GM12878 (cell line): ENCODE measurements around the gene SLC18A3.

Experiments
- FOXM1 ChIP-seq: IDR thresholded peaks from 2 replicates; pipeline ENCODE4 v1.6.1; 2012; ENCODE audit warnings: low read depth, mild to moderate bottlenecking, inconsistent platforms, low read length, moderate library complexity
- MXI1 ChIP-seq: fragments of 150-350 bp; IDR thresholded peaks from 2 replicates; pipeline ENCODE4 v1.6.1; 2011; ENCODE audit warnings: low read depth, mild to moderate bottlenecking, inconsistent platforms, low read length, improper control_type of control experiment
- POLR2AphosphoS5 ChIP-seq: IDR thresholded peaks from 2 replicates; pipeline ENCODE4 v1.6.1; 2011; ENCODE audit warnings: mild to moderate bottlenecking, low read length, inconsistent platforms
- ZZZ3 ChIP-seq: IDR thresholded peaks from 2 replicates; pipeline ENCODE4 v1.6.1; 2011; ENCODE audit warnings: low read depth; ENCODE audit not compliant: control insufficient read depth, insufficient read length
- TF ChIP-seq, protein P1 (sequence below), 3 experiments: IDR thresholded peaks in 2 of 3; conservative IDR thresholded peaks in 1 of 3; 2 replicates each; pipeline ENCODE4 v1.5.1; 2011; ENCODE audit warnings: low read depth in 3 of 3, low read length in 3 of 3, mild to moderate bottlenecking in 3 of 3, control low read depth in 2 of 3, moderate library complexity in 2 of 3, inconsistent platforms in 1 of 3, mixed read lengths in 1 of 3; ENCODE audit not compliant: control insufficient read depth in 2 of 3, insufficient read depth in 1 of 3; ENCODE audit errors: extremely low read depth in 1 of 3

DNA sequence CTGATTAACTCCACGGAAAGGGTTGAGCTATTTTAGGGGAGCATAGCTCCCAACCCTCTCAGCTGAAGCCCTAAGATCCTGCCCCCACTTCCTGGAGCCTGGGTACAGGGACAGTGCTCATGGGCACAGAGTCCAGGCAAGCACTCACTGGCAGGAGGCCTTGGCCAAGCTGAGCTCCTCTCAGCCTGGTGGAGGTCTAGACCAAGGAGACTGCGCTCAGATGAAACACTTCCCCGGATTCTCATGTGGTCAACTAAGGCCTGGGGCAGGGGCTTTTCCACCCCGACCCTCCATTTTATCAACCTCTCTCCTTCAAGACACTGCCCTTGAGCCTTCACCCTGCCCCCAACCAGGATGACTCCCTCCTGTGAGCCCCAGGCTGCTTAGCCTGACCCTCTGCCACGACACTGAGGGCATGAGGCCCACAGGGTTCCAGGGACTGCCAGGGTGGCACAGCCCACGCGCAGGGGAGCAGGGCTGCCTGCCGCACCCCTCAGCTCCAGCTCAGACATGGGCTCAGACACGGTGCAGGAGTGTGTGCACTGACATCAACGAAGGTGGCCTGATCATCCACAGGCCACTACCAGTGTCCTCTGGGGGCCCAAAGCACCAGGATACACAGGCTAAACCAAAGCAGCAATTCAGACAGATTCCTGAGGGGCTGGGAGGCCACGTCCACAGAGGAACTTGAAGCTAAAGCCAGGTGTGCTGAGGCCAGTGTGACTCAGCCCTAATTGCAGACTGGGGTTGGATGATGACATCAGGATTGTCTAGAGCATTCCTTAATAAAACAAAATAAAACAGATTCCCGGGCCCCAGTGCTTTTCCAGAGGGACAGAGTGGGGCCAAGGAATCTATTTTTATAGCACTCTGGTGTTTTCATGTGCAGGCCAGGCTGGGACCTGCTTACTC lies 22.6 kb downstream of the SLC18A3 start:
- TF ChIP-seq FOXM1: no peak
- TF ChIP-seq, protein P1, sequence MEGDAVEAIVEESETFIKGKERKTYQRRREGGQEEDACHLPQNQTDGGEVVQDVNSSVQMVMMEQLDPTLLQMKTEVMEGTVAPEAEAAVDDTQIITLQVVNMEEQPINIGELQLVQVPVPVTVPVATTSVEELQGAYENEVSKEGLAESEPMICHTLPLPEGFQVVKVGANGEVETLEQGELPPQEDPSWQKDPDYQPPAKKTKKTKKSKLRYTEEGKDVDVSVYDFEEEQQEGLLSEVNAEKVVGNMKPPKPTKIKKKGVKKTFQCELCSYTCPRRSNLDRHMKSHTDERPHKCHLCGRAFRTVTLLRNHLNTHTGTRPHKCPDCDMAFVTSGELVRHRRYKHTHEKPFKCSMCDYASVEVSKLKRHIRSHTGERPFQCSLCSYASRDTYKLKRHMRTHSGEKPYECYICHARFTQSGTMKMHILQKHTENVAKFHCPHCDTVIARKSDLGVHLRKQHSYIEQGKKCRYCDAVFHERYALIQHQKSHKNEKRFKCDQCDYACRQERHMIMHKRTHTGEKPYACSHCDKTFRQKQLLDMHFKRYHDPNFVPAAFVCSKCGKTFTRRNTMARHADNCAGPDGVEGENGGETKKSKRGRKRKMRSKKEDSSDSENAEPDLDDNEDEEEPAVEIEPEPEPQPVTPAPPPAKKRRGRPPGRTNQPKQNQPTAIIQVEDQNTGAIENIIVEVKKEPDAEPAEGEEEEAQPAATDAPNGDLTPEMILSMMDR (IDR thresholded peaks at IDR 0.05 in 2 of 3, conservative IDR thresholded peaks at IDR 0.05 in 1 of 3; ENCODE audit: control insufficient read depth in 2 of 3, extremely low read depth in 1 of 3, insufficient read depth in 1 of 3, low read depth in 3 of 3, low read length in 3 of 3): no peak
- no peak for TF ChIP-seq ZZZ3
- no peak for TF ChIP-seq POLR2AphosphoS5
- TF ChIP-seq MXI1: no peak
